Thoracic aorta (tissue), 2 donors: ENCODE measurements around the gene FBXO7. TPM values are rescaled to one million over a fixed set of nuclear protein-coding genes. Genes with fewer than 3 reads are reported as not detected.

Experiments
- ATAC-seq: fragments of 150-250 bp; one replicate; pipeline ENCODE4 v1.8.0; 2017; ENCODE audit warnings: low read depth; ENCODE audit not compliant: insufficient number of reproducible peaks, low FRiP score
- DNase-seq: peaks from one replicate; pipeline ENCODE4 v3.0.0-alpha.2; 2020; ENCODE audit warnings: low spot score
- H3K27ac ChIP-seq, 2 donors: fragments of 200-600 bp; sonication (generic); 1 replicate in 1 of 2; 2 replicates in 1 of 2; pipeline ENCODE4 v1.5.1; 2016; ENCODE audit warnings: mild to moderate bottlenecking in 2 of 2, moderate library complexity in 2 of 2
- H3K27me3 ChIP-seq: fragments of 200-600 bp; sonication (generic); replicated peaks from 2 replicates; pipeline ENCODE4 v1.6.0; 2016; ENCODE audit warnings: mild to moderate bottlenecking; ENCODE audit not compliant: insufficient read depth
- H3K36me3 ChIP-seq: fragments of 200-600 bp; sonication (generic); one replicate; pipeline ENCODE4 v1.5.1; 2016
- H3K4me1 ChIP-seq, 2 donors: fragments of 200-600 bp; sonication (generic); 1 replicate in 1 of 2; 2 replicates in 1 of 2; pipeline versions ENCODE4 v1.5.1 to v1.6.0; 2016; ENCODE audit warnings: low read depth in 2 of 2, mild to moderate bottlenecking in 1 of 2; ENCODE audit not compliant: control insufficient read depth in 1 of 2
- H3K4me3 ChIP-seq: fragments of 200-600 bp; sonication (generic); 2 replicates; pipeline ENCODE4 v1.5.1; 2016; ENCODE audit warnings: mild to moderate bottlenecking
- H3K9me3 ChIP-seq: fragments of 200-600 bp; sonication (generic); 2 replicates; pipeline ENCODE4 v1.5.1; 2016
- total RNA-seq, 2 donors: library from RNA; depleted of rRNA; stranded (reverse); fragments of >200 nt; gene quantifications; one replicate each; pipeline versions ENCODE4 v1.1.0 to v1.2.3, GENCODE V29; 2016
- TF ChIP-seq, protein P1 (sequence below): fragments of 200-600 bp; sonication (generic); IDR thresholded peaks from one replicate; pipeline ENCODE4 v1.5.1; 2019; ENCODE audit warnings: antibody characterized with exemption

FBXO7 gene
- total RNA-seq, 2 donors from 2014 or later, result 75.7 to 81.3 TPM

- no peaks in the 10 kb centered on the region for H3K36me3 ChIP-seq
- ATAC-seq (no peak), DNase-seq (no peak)
- no peak overlapping the region for H3K4me3 ChIP-seq
- H3K4me1 ChIP-seq, result no peaks in the 10 kb centered on the region
- H3K27me3 ChIP-seq, result no peaks in the 10 kb centered on the region
- H3K27ac ChIP-seq, result no peak overlapping the region
- peaks cover 3% of the 10 kb centered on the region for H3K9me3 ChIP-seq
- TF ChIP-seq, protein P1, sequence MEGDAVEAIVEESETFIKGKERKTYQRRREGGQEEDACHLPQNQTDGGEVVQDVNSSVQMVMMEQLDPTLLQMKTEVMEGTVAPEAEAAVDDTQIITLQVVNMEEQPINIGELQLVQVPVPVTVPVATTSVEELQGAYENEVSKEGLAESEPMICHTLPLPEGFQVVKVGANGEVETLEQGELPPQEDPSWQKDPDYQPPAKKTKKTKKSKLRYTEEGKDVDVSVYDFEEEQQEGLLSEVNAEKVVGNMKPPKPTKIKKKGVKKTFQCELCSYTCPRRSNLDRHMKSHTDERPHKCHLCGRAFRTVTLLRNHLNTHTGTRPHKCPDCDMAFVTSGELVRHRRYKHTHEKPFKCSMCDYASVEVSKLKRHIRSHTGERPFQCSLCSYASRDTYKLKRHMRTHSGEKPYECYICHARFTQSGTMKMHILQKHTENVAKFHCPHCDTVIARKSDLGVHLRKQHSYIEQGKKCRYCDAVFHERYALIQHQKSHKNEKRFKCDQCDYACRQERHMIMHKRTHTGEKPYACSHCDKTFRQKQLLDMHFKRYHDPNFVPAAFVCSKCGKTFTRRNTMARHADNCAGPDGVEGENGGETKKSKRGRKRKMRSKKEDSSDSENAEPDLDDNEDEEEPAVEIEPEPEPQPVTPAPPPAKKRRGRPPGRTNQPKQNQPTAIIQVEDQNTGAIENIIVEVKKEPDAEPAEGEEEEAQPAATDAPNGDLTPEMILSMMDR, result no peak
These were observed 44.2 kb downstream of the FBXO7 start for GRCh38 chr22:32518848-32519247.

- DNase-seq (no peak), ATAC-seq (no peak)
- TF ChIP-seq, protein P1, result no peak
- no peaks in the 10 kb centered on the region for H3K4me1 ChIP-seq
- H3K9me3 ChIP-seq, result peaks cover 3% of the 10 kb centered on the region
- H3K27ac ChIP-seq, result no peak overlapping the region
- no peak overlapping the region for H3K4me3 ChIP-seq
- H3K36me3 ChIP-seq, result no peaks in the 10 kb centered on the region
- no peaks in the 10 kb centered on the region for H3K27me3 ChIP-seq
These were observed 46.0 kb downstream of the FBXO7 start for GRCh38 chr22:32520612-32521011.

DNA sequence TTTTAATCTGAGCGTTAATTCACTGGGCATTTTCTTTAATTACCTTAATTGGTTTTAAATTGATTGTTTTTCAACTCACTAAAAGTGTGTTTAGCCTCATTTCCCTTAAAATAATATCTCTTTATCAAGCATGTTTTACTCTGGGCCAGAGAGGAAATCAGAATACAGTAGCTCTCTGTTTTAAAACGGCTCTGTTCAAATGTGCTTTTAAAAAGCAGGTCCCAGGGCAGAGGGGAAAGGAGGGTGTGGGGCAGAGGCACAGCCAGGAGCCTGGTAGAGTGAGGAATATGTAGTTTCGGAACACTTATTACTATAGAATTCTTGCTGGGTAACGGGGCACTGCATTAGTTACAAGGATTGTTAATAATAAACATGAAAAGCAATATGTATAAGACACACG lies 47.6 kb downstream of the FBXO7 start:
- Histone ChIP-seq H3K4me3 (no peak overlapping the region), H3K4me1 (no peaks in the 10 kb centered on the region), H3K36me3 (no peaks in the 10 kb centered on the region), H3K27me3 (no peaks in the 10 kb centered on the region), H3K27ac (no peak overlapping the region), H3K9me3 (peaks cover 3% of the 10 kb centered on the region)
- TF ChIP-seq, protein P1, result no peak
- DNase-seq, result no peak
- no peak for ATAC-seq

DNA sequence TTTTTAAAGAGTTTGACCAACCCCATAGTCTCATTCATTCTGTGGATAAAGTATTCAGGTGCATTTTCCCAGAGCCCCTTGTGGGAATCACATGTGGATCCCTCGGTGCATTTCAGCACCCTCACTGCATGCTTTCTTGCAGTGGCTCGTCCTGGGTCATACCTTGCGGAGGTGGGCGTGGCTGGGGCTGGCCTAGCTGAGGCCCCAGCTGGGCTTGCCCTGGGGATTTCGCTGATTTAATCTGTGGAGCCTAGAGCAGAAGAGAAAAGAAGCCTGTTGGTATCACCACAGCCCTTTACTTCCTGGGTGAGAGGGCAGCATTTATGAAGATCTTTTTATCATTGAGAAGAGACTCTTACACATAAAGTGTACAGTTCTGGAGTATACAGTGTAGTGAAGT lies 53.1 kb downstream of the FBXO7 start:
- TF ChIP-seq, protein P1, result no peak
- ATAC-seq, result no peak
- no peak overlapping the region for H3K4me3 ChIP-seq
- no peak overlapping the region for H3K27ac ChIP-seq
- peaks cover 0 to 25% of the 10 kb centered on the region in 2 donors for H3K4me1 ChIP-seq
- no peaks in the 10 kb centered on the region for H3K36me3 ChIP-seq
- no peaks in the 10 kb centered on the region for H3K27me3 ChIP-seq
- H3K9me3 ChIP-seq, result no peaks in the 10 kb centered on the region
- no peak for DNase-seq

DNA sequence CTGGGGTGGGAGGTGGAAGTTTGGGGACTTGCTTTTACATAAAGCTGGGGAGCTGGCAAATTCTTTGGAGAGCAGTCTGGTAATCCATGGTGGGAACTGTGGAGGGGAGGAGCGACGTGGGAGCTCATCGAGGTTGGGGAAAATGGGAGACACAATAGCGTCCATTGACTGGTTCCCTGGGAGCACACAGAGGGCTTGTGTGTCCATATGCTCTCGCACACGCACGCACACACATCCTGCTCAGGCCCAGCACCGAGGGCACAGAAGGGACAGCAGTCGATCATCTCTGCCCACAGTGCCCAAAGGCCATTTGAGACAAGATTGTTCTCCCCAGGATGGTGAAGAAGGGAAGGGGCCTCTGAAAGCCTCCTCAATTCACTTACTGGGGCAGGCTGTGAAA lies 53.7 kb downstream of the FBXO7 start:
- H3K27ac ChIP-seq, result no peak overlapping the region
- DNase-seq (no peak), ATAC-seq (no peak)
- peaks cover 0 to 26% of the 10 kb centered on the region in 2 donors for H3K4me1 ChIP-seq
- no peaks in the 10 kb centered on the region for H3K9me3 ChIP-seq
- TF ChIP-seq, protein P1, result no peak
- H3K27me3 ChIP-seq, result no peaks in the 10 kb centered on the region
- H3K4me3 ChIP-seq, result no peak overlapping the region
- no peaks in the 10 kb centered on the region for H3K36me3 ChIP-seq
